Activated CD4-positive, alpha-beta T cell treated with anti-CD3 and anti-CD28 coated beads for 48 hours (primary cell): ENCODE measurements around the gene PDLIM3.
"Not testable (repeated sequence)": the region's sequence is repeated elsewhere in the genome, so short reads cannot be mapped to it uniquely, and the experiment has no call there.

Experiments used
- DNase-seq: peaks from one replicate; pipeline ENCODE4 v3.0.0-alpha.2; 2020

PDLIM3 gene

GRCh38 chr4:185534866-185535611 is at the start of gene PDLIM3:
TSS of gene PDLIM3 (minus strand) at chr4:185535507. CDS start at chr4:185535434, 73 bp downstream.
- DNase-seq, result peak; percentile 9

GRCh38 chr4:185583813-185584212 is 48.5 kb upstream of the PDLIM3 start:
- DNase-seq, result no peak

- no peak for DNase-seq
These were observed 47.5 kb upstream of the PDLIM3 start for GRCh38 chr4:185582651-185583400.

DNA sequence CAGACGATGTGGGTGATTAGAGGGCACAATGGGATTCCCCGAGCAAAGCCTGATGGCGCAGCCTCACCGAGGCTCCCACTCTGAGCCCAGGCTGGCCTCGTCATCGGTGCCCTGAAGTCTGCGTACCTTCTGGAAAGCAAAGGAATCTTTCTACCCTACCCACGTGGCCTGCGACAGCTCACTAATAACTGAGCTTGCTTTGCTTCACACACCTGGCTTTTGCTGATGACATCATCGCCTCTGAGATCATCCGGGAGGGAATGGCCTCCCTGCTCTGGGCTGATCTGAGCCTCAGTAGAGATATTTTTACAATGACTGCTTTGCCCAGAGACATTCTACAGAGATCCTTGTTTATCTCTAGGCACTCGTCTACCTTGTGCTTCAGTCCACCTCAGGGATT is 45.4 kb upstream of the PDLIM3 start:
- no peak for DNase-seq

DNA sequence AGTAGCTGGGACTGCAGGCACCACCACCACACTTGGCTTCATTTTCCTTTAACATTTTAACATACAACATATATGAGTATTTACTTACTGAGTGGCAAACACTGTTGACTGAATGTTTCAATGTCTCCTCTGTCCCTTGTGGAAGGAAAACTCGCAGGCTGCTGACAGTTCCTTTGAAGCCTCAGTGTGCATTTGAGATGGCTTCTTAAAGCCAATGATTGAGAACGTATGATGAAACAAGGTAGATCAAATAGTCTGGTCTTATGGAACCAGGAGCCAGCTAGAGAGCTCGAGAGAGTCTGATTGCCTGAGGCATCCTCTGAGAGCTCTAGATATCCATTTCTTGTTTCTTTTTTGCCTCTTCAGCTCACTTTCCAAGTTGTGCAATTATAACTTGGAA is 43.0 kb upstream of the PDLIM3 start:
- DNase-seq, result no peak

DNA sequence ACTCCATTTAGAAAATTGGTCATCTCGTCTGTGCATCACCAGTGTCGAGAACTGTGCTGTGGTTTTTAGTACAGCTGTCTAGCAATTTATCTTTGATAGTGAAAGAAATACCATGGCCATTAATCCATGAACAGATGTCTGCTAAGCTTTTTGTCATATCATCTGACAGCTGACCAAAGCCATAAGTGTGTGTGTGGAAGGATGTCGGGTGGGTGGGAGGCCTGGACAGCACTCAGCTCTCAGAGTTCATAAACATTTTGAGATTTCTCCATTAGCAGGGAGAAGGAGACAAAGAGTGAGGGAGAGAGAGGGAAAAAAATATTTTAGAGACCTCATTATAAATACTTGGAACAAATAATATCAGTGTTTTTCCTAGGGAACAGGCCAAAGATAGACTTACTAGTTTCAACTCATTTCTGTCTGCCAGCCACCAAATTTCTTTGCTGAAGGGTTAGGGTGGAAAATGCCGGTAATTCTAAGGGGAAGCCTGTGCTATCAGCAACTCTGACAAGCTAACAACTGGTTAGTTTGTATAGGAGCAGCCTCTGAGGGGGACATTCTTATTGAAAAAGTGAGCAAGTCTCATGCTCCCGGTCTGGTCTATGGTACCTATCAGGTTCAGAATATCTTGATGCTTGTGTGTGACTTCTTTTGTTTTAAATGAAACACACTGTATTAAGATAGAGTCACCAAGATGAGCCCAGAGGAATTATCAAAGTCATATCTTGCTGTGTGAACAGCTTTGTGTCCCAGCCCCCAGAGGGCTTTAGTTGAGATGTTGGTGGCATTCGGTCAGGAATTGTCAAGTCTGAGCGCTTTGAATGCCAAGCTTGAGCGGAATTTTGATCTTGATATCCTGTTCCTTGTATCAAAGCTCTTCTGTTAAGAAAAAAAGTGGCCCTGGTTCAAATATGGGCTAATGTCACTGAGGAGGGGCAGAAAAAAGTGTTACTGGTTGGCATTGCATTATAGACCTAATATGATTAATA is 41.9 kb upstream of the PDLIM3 start:
- DNase-seq, result no peak

GRCh38 chr4:185576314-185576961 is 41.1 kb upstream of the PDLIM3 start:
- no peak for DNase-seq

GRCh38 chr4:185573651-185574199 is 38.4 kb upstream of the PDLIM3 start:
- no peak for DNase-seq

- no peak for DNase-seq
These were observed 35.4 kb upstream of the PDLIM3 start for GRCh38 chr4:185570727-185571126.

DNA sequence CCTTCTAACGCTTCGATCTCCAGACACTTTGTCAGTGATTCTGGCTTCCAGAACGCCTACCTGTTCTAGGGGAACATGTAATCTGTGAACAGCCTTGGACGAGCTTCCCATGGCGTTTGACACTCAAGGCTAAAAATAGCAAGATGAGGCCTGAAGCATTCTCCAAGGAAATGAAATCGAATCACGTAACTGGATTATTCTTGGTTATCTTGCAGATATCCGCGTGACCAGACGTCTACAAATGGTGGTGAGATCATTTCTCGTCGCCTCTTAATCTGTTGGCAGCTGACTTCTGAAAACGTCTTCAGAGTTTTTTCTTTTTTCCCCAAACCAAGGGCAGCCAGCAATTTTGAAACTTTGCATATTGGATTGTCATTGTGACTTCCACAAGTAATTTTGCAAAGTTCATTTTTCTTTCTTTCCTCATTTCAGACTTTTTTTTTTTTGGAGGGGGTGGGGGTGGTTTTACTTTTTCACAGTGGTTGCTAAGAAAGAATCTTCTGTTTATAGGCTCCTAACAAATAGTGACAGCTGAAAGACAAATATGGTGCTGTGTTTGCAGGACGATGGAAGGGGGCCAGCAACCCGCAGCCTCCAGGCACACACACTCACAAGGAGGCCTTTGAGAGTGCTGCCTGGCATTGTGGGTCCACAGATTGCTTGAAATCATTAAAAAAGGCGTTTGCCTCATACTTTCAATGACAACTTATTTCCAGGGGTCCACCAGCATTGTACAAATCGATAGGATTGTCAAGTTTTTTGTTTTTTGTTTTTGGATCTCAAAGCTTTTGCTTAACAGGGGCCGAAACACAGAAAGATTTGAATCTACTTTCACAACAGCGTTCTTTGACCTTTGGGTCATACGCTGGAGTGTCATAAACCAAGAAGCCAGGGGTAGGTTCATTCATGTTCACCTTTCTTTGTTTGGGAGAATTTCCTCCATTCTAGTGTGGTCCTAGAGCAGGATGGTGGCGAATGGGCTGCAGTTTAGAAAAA is 32.4 kb upstream of the PDLIM3 start:
- DNase-seq, result no peak

- DNase-seq, result no peak
These were observed 31.7 kb upstream of the PDLIM3 start for GRCh38 chr4:185566972-185567371.

GRCh38 chr4:185566425-185566824 is 31.1 kb upstream of the PDLIM3 start:
- DNase-seq, result peak; percentile 48

DNA sequence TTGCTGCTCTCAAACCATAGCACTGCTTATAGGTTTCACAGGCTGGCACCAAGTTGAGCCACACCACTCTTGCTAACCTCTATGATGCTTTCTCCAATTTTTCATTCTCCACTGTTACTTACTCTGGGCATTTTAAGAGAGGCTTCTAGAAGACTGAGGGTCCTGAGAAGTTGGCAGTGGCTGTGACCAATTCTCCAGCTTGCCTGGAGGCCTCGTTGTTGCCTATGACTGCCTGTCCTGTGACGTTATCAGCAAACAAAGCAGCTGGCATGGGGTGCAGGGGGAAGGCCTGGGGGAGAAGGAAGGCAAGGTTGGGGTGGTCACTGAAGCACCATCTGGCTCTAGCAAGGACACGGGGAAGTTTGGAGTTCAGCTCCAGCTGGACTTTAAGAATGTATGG is 30.4 kb upstream of the PDLIM3 start:
- no peak for DNase-seq

DNA sequence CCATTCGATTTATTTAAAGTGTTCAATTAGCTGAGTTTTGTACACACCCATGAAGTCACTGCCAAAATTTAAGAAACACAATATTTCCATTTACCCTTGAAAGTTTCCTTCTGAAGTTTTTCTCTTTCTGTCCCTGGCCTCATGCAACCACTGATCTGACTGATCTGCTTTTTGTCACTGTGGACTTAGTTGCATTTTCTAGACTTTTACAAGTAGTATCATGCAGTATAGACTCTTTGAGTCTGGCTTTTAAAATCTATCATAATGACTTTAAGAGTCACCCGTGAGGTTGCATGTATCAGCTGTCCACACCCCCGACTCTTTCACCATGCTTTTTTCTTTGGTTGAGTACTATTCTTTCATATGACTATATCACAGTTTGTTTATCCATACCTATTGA is 29.0 kb upstream of the PDLIM3 start:
- no peak for DNase-seq

DNA sequence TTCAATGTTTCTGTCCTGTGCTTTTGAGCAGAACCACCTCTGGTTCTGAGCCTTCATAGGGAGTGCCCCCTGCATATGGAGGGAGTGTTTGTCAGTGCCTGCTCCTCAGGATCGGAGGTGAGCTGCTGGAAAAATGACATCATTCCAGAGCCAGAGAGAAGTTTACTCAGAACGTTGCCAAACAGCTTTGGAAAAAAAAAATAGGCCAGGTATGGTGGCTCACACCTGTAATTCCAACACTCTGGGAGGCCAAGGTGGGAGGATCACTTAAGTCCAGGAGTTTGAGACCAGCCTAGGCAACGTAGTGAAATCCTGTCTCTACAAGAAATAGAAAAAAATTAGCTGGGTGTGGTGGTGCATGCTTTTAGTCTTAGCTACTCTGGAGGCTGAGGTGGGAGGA is 27.2 kb upstream of the PDLIM3 start:
- DNase-seq, result no peak

GRCh38 chr4:185560316-185560715 is 25.0 kb upstream of the PDLIM3 start:
- no peak for DNase-seq

GRCh38 chr4:185559915-185560281 is 24.6 kb upstream of the PDLIM3 start:
- DNase-seq, result no peak

- DNase-seq, result not testable (repeated sequence)
These were observed 24.1 kb upstream of the PDLIM3 start for GRCh38 chr4:185559251-185559914.

- DNase-seq, result no peak
These were observed 19.2 kb upstream of the PDLIM3 start for GRCh38 chr4:185554365-185555126.

DNA sequence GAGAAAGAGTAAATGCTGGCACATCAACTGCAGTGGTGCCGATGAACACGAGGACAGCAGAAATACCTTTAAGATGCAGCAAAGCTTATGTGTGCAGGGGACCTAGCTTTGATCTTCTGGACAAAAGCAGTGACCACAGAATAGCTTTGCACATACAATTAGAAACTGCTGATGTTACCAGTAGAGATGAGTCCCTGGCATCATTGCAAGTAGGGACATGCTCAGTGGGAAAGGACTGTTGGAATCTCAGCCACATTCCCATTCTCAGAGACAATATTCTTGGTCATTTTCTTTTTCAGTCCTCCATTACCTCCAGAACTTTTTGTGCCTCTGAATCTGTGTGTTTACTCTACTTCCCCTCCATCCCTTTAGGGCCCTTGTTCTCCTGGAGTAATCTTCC is 16.9 kb upstream of the PDLIM3 start:
- DNase-seq, result no peak
